ENCODE results near the gene CDS1.
"Not testable (repeated sequence)": the region's sequence is repeated elsewhere in the genome, so short reads cannot be mapped to it uniquely, and the experiment has no call there.

CDS1 gene

GRCh38 chr4:84648863-84649647 lies 66.1 kb downstream of the CDS1 start:
- DNase-seq (ENCODE audit: low spot score) = no peak
- TF ChIP-seq CTCF (IDR thresholded peaks at IDR 0.05; ENCODE audit: extremely low read depth, missing control alignments) = no peak

GRCh38 chr4:84651499-84651898 lies 68.6 kb downstream of the CDS1 start:
- TF ChIP-seq CTCF (IDR thresholded peaks at IDR 0.05; ENCODE audit: extremely low read depth, missing control alignments) = no peak

GRCh38 chr4:84652478-84652877 lies 69.6 kb downstream of the CDS1 start:
- TF ChIP-seq CTCF (IDR thresholded peaks at IDR 0.05; ENCODE audit: extremely low read depth, missing control alignments) = no peak
- DNase-seq (ENCODE audit: low spot score) = no peak

More at GRCh38 chr4:84651499-84651898, 68.6 kb downstream of the CDS1 start:
- no peak for DNase-seq (ENCODE audit: low spot score)

- no peak for TF ChIP-seq CTCF (IDR thresholded peaks at IDR 0.05; ENCODE audit: extremely low read depth, missing control alignments)
- DNase-seq (ENCODE audit: low spot score) = no peak
These were observed 77.7 kb downstream of the CDS1 start for GRCh38 chr4:84660606-84661005.

GRCh38 chr4:84661191-84661939 lies 78.4 kb downstream of the CDS1 start:
- no peak for TF ChIP-seq CTCF (IDR thresholded peaks at IDR 0.05; ENCODE audit: extremely low read depth, missing control alignments)

GRCh38 chr4:84664767-84665166 lies 81.8 kb downstream of the CDS1 start:
- DNase-seq (ENCODE audit: low spot score) = not testable (repeated sequence)

More at GRCh38 chr4:84661191-84661939, 78.4 kb downstream of the CDS1 start:
- no peak for DNase-seq (ENCODE audit: low spot score)

GRCh38 chr4:84666439-84666838 lies 83.5 kb downstream of the CDS1 start:
- DNase-seq (ENCODE audit: low spot score) = no peak
- TF ChIP-seq CTCF (IDR thresholded peaks at IDR 0.05; ENCODE audit: extremely low read depth, missing control alignments) = no peak

Measured in GM20000 (cell line).